MM.1S (cell line): ENCODE measurements around the gene SLC28A1.

Experiments
- EZH2 ChIP-seq: fragments of 300-600 bp; sonication (generic); optimal IDR thresholded peaks from 2 replicates; pipeline ENCODE3; 2017; ENCODE audit warnings: low read depth, mild to moderate bottlenecking, antibody characterized with exemption, low read length, mixed read lengths
- EZH2phosphoT487 ChIP-seq: fragments of 300-600 bp; sonication (generic); IDR thresholded peaks from 2 replicates; pipeline ENCODE4 v1.6.1; 2018; ENCODE audit warnings: antibody characterized with exemption, low read length
- TF ChIP-seq, protein P1 (sequence below): fragments of 300-600 bp; sonication (generic); IDR thresholded peaks from 2 replicates; pipeline ENCODE4 v1.5.1; 2016; ENCODE audit warnings: antibody characterized with exemption, low read length, mixed read lengths

DNA sequence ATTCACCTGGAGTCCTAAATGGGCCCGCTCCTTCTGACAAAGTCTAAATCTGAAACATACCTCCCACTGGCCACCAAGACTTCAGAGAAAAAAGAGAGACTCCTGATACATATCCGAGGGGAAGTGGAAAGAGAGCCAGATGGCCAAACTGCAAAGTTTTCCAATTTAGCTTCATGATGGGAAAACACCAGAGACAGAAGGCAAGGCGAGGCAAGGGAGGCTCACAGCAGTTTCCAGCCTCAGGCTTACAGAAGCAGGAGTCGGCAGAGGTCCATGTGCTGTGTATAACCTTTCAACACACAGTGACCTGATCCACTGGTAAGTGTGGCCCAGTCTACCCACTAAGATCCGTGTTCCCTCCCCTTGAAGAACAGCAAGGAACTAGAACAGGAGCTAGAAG is 67.3 kb downstream of the SLC28A1 start:
- TF ChIP-seq, protein P1, sequence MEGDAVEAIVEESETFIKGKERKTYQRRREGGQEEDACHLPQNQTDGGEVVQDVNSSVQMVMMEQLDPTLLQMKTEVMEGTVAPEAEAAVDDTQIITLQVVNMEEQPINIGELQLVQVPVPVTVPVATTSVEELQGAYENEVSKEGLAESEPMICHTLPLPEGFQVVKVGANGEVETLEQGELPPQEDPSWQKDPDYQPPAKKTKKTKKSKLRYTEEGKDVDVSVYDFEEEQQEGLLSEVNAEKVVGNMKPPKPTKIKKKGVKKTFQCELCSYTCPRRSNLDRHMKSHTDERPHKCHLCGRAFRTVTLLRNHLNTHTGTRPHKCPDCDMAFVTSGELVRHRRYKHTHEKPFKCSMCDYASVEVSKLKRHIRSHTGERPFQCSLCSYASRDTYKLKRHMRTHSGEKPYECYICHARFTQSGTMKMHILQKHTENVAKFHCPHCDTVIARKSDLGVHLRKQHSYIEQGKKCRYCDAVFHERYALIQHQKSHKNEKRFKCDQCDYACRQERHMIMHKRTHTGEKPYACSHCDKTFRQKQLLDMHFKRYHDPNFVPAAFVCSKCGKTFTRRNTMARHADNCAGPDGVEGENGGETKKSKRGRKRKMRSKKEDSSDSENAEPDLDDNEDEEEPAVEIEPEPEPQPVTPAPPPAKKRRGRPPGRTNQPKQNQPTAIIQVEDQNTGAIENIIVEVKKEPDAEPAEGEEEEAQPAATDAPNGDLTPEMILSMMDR, result no peak
- TF ChIP-seq EZH2phosphoT487 (no peak), EZH2 (no peak)
